BJ (cell line): ENCODE measurements around the gene PINLYP. TPM values are rescaled to one million over a fixed set of nuclear protein-coding genes. Genes with fewer than 3 reads are reported as not detected.

ENCODE experiments used
- CTCF ChIA-PET: fragments of 350-600 bp; formaldehyde crosslinking; extraction: SDS; loops from one replicate; lab custom pipeline; 2021; ENCODE audit warnings: antibody characterized with exemption, inconsistent platforms; lab: Yijun Ruan, JAX
- POLR2A ChIA-PET: fragments of 300-600 bp; sonication (Branson Sonifier 250); formaldehyde crosslinking; extraction: SDS; loops from one replicate; lab custom pipeline; 2021; ENCODE audit warnings: antibody characterized with exemption; lab: Charles Lee
- DNase-seq: peaks from one replicate; pipeline ENCODE4 v3.0.0-alpha.2; 2011; ENCODE audit warnings: low read depth
- H3K27me3 ChIP-seq: 2 replicates; pipeline ENCODE4 v1.6.0; 2011; ENCODE audit warnings: low read length; ENCODE audit not compliant: control insufficient read depth, insufficient read depth
- H3K36me3 ChIP-seq: 2 replicates; pipeline ENCODE4 v1.5.1; 2011; ENCODE audit warnings: low read length; ENCODE audit not compliant: control insufficient read depth, insufficient read depth
- H3K4me3 ChIP-seq: 2 replicates; pipeline ENCODE4 v1.5.1; 2011; ENCODE audit warnings: low read depth, mild to moderate bottlenecking, control low read depth, low read length
- CTCF ChIP-seq: IDR thresholded peaks from 2 replicates; pipeline ENCODE4 v1.5.1; 2011; ENCODE audit warnings: low read depth, mild to moderate bottlenecking, control low read depth, inconsistent platforms, low read length, moderate library complexity; ENCODE audit not compliant: insufficient read depth
- polyA minus RNA-seq: library from RNA; depleted of rRNA, polyadenylated mRNA; stranded (reverse); fragments of >200 nt; gene quantifications from 2 replicates; pipeline ENCODE4 v1.2.3, GENCODE V29; 2011; rRNA and poly(A)+ RNA removed
- polyA plus RNA-seq: library from polyadenylated mRNA; depleted of rRNA; stranded (reverse); fragments of >200 nt; gene quantifications from 2 replicates; pipeline ENCODE4 v1.2.3, GENCODE V29; 2011; rRNA removed

Gene PINLYP
- polyA plus RNA-seq (2.0 and 2.2 TPM in 2 replicates), polyA minus RNA-seq (0.46 and 1.2 TPM in 2 replicates)

- POLR2A ChIA-PET, result interaction anchor here (0.6 kb wide), 1 partner anchor 694 kb away, joined by 3 read pairs; no protein-coding TSS in a partner anchor
- CTCF ChIA-PET, result interaction anchor here (0.9 to 6.6 kb wide), 6 partner anchors 11 to 129 kb away, joined by 3 to 32 read pairs (median 4); no protein-coding TSS in a partner anchor
These were observed at the start of gene PINLYP, which contains the start of gene XRCC1 for GRCh38 chr19:43575156-43575950. Gene PINLYP (plus strand): TSS chr19:43575801. CDS start chr19:43577192, 1,391 bp downstream. Gene XRCC1 (minus strand): TSS chr19:43575527. CDS start chr19:43575458, 69 bp downstream.

GRCh38 chr19:43525836-43526771 lies 49.5 kb upstream of the PINLYP start:
- POLR2A ChIA-PET, result no interaction called here
- no peak for TF ChIP-seq CTCF
- DNase-seq, result no peak
- CTCF ChIA-PET, result interaction anchor here (1.2 to 7.3 kb wide), 4 partner anchors 79 to 94 kb away, joined by 3 to 41 read pairs (median 4); no protein-coding TSS in a partner anchor
- Histone ChIP-seq H3K36me3 (peaks cover 1% of the 10 kb centered on the region), H3K4me3 (peak overlapping the region; percentile 94), H3K27me3 (no peaks in the 10 kb centered on the region)

More at GRCh38 chr19:43575156-43575950, at the start of gene PINLYP, which contains the start of gene XRCC1:
- peak; percentile 92 for DNase-seq
- peak within 1 kb of the TSS; percentile 99 for H3K4me3 ChIP-seq
- no peak for TF ChIP-seq CTCF
- H3K36me3 ChIP-seq, result no peaks in the 10 kb centered on the region
- no peaks in the 10 kb centered on the region for H3K27me3 ChIP-seq

GRCh38 chr19:43526884-43527859 lies 48.4 kb upstream of the PINLYP start, which contains the start of gene ETHE1:
Gene ETHE1 (minus strand): TSS chr19:43527201. CDS start chr19:43527177, 24 bp downstream.
- DNase-seq, result no peak
- no peak for TF ChIP-seq CTCF
- H3K4me3 ChIP-seq, result peak within 1 kb of the TSS; percentile 94
- H3K27me3 ChIP-seq, result no peaks in the 10 kb centered on the region
- CTCF ChIA-PET, result interaction anchor here (1.2 to 7.3 kb wide), 4 partner anchors 7 to 95 kb away, joined by 4 to 41 read pairs (median 8); no protein-coding TSS in a partner anchor
- POLR2A ChIA-PET, result interaction anchor here (1.1 kb wide), 1 partner anchor 69 kb away, joined by 3 read pairs; the partner anchor contains the start of genes IRGQ and ZNF576
- peaks cover 1% of the 10 kb centered on the region for H3K36me3 ChIP-seq

GRCh38 chr19:43527860-43528622 lies 47.6 kb upstream of the PINLYP start:
- no peak for DNase-seq
- Histone ChIP-seq H3K36me3 (peaks cover 1% of the 10 kb centered on the region), H3K27me3 (no peaks in the 10 kb centered on the region), H3K4me3 (peak overlapping the region; percentile 94)
- TF ChIP-seq CTCF, result no peak
- POLR2A ChIA-PET, result interaction anchor here (0.7 to 1.1 kb wide), 2 partner anchors 68 to 1285 kb away, joined by 3 to 4 read pairs; partner anchors contain the start of genes IRGQ and ZNF576
- CTCF ChIA-PET, result interaction anchor here (1.0 to 7.3 kb wide), 6 partner anchors 8 to 81 kb away, joined by 3 to 41 read pairs (median 4); partner anchors contain the start of gene PHLDB3
